ENCODE results near the gene HGFAC. TPM values are rescaled to one million over a fixed set of nuclear protein-coding genes. Genes with fewer than 3 reads are reported as not detected.

Gene HGFAC
- total and polyA plus RNA-seq, 12 donors: 0.12 to 0.84 (median 0.51) TPM; not detected in 5

DNA sequence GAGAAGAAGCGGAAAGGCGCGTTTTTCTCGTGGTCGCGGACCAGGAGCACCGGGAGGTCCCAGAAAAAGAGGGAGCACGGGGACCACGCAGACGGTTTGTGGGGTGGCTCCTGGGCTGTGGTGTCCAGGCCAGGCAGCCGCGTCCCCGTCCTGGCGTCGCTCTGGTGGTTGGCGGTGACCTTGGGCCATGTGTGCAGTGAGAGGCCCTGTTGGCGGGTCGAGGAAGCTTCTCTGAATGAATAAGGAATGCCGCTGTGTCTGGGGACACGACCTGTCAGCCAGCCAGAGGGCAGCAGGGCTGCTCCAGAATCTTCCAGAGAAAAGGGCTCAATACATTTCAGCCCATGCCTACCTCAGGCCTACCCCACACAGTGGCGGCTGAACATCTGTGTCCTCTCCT is 24.3 kb upstream of the HGFAC start:
- no peak for DNase-seq
- 90 to 95% (median 93%) methylated on average over 21 of the region's 21 CpGs for WGBS, 4 donors
- Histone ChIP-seq H3K27me3 (no peaks in the 10 kb centered on the region), H3K27ac (no peak overlapping the region), H3K9me3 (replicated peaks in 1 of 3) (no peaks in the 10 kb centered on the region), H3K36me3 (replicated peaks in 1 of 2) (peaks cover 0 to 23% of the 10 kb centered on the region in 2 donors), H3K4me1 (replicated peaks in 1 of 2) (peaks cover 2 to 3% of the 10 kb centered on the region in 2 donors), H3K4me3 (no peak overlapping the region)
- no peak for TF ChIP-seq POLR2A (IDR thresholded peaks at IDR 0.05)
- TF ChIP-seq, protein P1, sequence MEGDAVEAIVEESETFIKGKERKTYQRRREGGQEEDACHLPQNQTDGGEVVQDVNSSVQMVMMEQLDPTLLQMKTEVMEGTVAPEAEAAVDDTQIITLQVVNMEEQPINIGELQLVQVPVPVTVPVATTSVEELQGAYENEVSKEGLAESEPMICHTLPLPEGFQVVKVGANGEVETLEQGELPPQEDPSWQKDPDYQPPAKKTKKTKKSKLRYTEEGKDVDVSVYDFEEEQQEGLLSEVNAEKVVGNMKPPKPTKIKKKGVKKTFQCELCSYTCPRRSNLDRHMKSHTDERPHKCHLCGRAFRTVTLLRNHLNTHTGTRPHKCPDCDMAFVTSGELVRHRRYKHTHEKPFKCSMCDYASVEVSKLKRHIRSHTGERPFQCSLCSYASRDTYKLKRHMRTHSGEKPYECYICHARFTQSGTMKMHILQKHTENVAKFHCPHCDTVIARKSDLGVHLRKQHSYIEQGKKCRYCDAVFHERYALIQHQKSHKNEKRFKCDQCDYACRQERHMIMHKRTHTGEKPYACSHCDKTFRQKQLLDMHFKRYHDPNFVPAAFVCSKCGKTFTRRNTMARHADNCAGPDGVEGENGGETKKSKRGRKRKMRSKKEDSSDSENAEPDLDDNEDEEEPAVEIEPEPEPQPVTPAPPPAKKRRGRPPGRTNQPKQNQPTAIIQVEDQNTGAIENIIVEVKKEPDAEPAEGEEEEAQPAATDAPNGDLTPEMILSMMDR (IDR thresholded peaks at IDR 0.05): no peak
- intact Hi-C loops (cut with DNase I): no loop called here

DNA sequence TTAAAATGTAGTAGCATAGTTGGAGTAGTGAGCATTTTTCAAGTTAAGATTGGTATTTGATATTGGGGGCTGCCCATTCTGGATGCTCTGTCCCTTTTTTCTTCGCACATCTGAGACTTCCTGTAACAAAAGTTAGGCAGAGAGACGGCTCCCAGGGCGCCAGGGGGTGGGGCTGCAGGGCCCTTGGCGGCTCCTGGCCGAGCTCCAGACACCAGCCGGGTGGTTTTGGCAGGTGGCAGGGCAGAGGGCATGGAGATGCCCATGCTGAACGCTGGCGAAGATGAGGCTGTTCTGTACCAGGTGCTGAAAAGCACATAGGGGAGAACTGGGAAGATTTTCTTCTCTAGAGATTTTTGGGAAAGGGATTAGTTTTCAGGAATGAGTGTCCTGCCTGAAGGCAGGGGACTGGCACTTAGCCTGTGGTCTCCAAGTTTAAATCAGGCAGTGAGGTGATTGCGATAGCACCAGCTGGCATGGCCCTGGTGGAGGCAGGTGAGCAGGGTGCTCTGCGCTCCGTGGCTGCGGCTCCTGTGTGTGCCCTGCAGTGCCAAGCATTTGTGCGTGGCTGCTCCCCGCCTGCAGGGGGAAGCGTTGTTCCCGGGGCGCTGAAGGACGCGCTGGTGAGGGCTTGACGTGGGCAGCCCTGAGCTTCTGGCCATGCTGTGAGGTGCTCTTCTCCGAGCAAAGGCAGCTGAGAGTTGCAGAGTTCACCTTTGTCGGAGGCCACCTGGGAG is 23.6 kb upstream of the HGFAC start:
- H3K36me3 ChIP-seq (replicated peaks in 1 of 2): peaks cover 0 to 30% of the 10 kb centered on the region in 2 donors
- TF ChIP-seq, protein P1 (IDR thresholded peaks at IDR 0.05): no peak
- no peak for TF ChIP-seq POLR2A (IDR thresholded peaks at IDR 0.05)
- intact Hi-C loops (cut with DNase I): no loop called here

DNA sequence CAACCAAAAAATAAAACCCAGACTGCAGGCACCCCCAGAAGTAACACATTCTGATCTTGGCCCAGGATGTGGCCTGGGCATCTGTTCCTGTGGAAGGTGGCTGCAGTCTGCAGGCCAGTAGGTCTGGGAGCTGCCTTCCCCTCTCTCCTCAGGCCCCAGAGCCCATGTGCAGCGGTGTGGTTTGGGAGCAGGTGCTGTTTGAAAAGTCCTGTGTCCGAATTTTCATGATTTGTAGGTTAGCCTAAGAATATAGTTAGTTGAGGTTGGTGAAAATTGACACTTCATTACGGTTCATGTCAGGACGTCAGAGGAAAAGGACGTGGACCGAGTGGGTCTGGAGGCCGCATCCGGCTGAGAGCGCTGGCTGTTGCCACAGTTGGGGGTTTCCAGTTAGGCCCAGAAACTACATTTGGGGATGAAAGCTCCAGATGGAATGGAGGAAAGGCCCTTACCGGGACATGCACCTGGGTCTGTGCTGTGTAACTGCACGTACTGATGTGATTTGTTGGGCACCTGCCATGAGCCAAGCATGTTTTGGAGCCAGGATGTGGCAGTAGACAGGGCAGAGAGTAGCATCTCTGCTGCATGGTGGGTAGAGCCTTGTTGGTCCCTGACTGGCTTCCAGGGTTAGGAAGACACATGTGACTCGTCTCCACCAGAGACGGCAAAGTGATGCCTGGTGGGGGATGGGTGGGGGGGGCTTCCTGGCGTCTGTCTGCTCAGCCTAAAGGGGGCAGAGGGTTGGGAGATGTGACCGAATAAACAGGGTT is 21.7 kb upstream of the HGFAC start:
- TF ChIP-seq, protein P1 (IDR thresholded peaks at IDR 0.05): no peak
- TF ChIP-seq POLR2A (IDR thresholded peaks at IDR 0.05): no peak
- Histone ChIP-seq H3K9me3 (replicated peaks in 1 of 3) (no peaks in the 10 kb centered on the region), H3K4me3 (no peak overlapping the region), H3K36me3 (replicated peaks in 1 of 2) (peaks cover 0 to 31% of the 10 kb centered on the region in 2 donors), H3K4me1 (replicated peaks in 1 of 2) (no peaks in the 10 kb centered on the region), H3K27me3 (no peaks in the 10 kb centered on the region), H3K27ac (no peak overlapping the region)
- 87 to 93% (median 93%) methylated on average over 13 to 15 of the region's 15 CpGs for WGBS, 4 donors
- DNase-seq: no peak
- intact Hi-C loops (cut with DNase I): no loop called here

More for the DNA sequence above, 23.6 kb upstream of the HGFAC start:
- Histone ChIP-seq H3K4me3 (no peak overlapping the region), H3K27me3 (no peaks in the 10 kb centered on the region), H3K4me1 (replicated peaks in 1 of 2) (no peaks in the 10 kb centered on the region), H3K9me3 (replicated peaks in 1 of 3) (no peaks in the 10 kb centered on the region), H3K27ac (no peak overlapping the region)
- no peak for DNase-seq
- WGBS, 4 donors: 85 to 92% (median 92%) methylated on average over 9 to 22 of the region's 22 CpGs

DNA sequence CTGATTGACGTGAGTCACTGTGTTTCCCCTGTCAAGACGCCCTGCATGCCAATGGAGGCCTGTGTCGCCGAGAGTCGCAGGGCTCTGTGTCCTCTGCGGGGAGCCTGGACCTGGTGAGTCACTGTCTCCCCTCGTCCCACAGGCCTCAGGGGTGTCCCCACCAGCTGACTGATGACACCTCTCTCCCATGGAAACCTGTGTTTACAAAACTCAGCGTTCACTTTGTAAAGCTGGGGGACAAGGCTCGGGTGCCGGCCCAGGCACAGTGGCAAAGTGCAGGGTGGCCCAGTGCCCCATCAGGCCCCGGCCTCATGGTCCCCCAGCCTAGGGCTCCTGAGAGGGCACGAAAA is 21.2 kb upstream of the HGFAC start:
- no peak for DNase-seq
- TF ChIP-seq, protein P1 (IDR thresholded peaks at IDR 0.05): no peak
- TF ChIP-seq POLR2A (IDR thresholded peaks at IDR 0.05): no peak
- H3K36me3 ChIP-seq (replicated peaks in 1 of 2): peaks cover 0 to 31% of the 10 kb centered on the region in 2 donors
- H3K27me3 ChIP-seq: no peaks in the 10 kb centered on the region
- H3K4me1 ChIP-seq (replicated peaks in 1 of 2): no peaks in the 10 kb centered on the region
- no peak overlapping the region for H3K27ac ChIP-seq
- WGBS, 4 donors: 90 to 95% (median 94%) methylated on average over 7 to 12 of the region's 12 CpGs
- intact Hi-C loops (cut with DNase I): no loop called here
- H3K4me3 ChIP-seq: no peak overlapping the region
- H3K9me3 ChIP-seq (replicated peaks in 1 of 3): no peaks in the 10 kb centered on the region
